NCI-H146 treated with DMSO at 0.1 percent for 48 hours (cell line): Measurements from ENCODE around the gene GAPVD1.
A peak's percentile ranks its signal among the peaks of the same experiment; 100 is the strongest.
"Not testable (repeated sequence)": the region's sequence is repeated elsewhere in the genome, so short reads cannot be mapped to it uniquely, and the experiment has no call there.

Experiments used
- DNase-seq: peaks from one replicate; lab custom pipeline; 2025; ENCODE audit not compliant: unreplicated experiment; lab: John Stamatoyannopoulos, UW

GAPVD1 gene

DNA sequence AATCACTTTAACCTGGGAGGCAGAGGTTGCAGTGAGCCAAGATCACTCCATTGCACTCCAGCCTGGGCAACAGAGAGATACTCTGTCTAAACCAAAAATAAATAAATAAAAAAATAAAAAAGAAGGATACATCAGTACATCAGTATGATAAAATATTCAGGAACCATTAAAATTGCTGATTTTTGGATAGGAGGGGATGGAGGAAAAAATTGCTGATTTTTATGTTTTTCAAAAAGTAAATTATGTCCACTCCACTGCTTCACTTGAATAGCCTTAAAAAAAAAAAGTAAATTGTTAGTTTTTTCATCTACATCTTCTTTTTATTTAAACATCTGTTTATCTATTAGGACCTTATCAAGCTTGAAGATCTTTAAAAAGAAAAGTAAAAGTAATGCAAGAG, 7.4 kb upstream of the GAPVD1 start:
- no peak for DNase-seq

DNA sequence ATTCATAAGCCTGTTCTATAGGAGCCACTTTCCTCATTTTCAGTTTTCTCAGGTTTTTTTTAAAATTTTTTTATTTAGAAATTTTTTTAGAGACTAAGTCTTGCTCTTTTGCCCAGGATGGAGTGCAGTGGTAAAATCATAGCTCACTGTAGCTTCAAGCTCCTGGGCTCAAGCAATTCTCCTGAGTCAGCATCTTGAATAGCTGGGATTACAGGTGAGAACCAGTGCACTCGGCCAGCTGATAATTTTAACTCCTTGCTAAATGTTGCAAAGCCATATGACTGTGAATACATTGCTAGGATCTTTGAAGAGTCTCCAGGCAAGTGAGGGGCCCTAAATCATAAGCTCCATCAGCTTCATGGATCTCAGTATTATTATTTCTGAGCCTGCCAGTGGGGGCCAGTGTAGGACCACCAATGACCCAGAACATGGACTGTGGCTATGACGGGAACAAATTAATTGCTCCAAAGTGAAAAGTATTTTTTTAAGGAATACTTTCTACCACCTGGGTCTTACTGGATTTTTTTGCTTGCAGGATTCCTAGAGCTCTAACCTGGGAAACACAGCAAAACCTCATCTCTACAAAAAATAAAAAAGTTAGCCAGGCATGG, 5.7 kb upstream of the GAPVD1 start:
- no peak for DNase-seq

DNA sequence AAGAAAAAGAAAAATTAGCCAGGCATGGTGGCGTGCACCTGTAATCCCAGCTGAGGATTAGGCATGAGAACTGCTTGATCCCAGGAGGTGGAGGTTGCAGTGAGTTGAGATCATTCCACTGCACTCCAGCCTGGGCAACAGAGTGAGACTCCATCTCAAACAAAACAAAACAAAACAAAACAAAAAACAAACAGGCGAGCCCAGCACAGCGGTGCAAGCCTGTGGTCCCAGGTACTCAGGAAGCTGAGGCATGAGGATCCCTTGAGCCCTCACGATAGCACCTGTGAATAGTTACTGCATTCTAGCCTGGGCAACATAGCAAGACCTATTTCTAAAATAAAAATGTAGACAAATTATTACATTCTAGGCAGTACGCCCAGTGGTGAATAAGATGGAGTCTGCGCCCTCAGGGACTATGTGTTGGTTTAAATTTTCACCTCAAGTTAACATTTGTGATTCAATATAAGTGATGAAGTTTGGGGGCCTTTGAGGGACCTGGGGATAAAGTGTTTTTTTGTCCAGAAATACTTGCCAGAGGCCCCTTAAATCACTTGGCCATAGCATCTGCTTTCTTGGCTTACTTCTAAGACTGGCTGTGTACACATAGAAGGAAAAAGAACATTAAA, 3.4 kb upstream of the GAPVD1 start:
- no peak for DNase-seq

DNA sequence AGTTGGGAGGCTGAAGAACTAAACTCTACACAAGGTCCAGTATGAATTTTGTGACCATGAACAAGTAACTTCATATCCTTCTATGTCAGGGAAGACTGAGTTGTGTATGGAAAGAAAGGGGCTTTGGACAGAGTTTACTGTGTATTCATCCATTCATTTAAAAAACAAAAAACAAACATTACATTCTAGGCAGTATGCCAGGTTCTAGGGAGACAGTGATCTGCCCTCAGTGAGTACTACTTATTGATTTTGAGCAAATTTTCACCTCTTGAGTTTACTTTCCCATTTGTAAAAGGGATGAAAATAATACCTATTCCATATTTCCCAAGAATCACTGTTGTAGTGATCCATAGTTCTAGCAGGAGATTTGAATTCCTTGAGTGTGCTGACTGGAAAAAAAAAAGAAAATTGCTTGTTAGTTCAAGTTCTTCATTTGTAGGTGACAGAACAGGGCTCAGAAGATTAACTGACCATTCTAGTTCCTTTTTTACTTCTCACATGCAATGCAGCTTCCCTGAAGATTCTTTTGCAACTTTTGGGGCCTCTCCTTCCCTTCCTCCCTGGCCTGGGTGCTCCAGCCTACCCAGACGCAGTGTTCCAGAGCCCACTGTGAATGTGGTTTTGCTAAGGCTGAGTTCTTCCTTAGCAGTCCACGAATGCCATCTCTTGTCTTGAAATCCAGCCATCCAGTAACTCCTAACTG, 2.6 kb upstream of the GAPVD1 start:
- DNase-seq = no peak

DNA sequence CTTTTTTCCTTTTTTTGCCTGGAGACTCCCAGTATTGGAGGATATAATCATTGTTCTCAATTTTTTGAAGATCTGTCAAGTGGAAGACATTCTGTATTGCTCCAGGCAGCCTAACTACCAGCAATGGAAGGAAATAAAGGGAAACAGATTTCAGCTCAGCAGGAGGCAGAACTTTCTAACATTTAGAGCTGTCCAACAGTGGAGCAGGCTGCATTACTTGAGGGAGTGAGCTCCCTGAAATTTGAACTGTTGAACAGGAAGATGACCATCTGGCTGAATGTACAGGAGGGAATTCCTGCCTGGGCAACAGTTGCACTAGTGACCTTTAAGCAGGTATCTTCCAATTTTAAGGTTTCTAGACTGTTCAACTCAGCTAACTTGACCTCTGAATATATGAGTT, 1.1 kb upstream of the GAPVD1 start:
- no peak for DNase-seq

DNA sequence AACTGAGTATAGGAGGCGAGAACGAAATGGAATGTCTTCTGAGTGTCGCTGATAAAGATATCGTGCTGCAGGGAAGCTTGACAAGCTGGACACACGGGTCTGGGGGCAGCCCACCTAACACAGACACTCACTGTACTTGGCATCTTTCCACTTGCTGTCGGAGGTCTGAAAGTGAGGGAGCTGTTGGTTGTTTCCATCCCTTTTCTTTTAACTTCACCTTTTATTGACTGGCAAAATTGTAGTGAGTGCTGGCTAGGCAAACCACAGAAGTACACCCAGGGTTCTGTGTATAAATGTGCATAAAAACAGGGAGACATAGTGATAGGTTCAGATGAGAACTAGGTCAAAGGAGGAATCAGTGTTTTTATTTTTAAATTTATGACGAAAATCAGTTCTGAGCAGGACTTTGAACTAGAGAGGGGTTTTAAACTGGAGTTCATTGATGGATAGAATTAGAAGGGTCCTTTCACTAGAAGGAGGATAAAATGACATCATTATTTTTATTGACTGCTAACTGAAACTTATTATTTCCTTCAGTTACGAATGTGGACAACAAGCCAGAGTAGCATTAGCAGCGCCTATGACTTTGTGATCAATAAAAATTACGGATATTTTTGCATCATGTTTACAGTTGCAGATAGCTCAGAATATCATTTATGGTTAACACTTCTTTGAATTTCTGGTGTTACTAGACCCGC, 817 bp downstream of the GAPVD1 start:
- DNase-seq = no peak

DNA sequence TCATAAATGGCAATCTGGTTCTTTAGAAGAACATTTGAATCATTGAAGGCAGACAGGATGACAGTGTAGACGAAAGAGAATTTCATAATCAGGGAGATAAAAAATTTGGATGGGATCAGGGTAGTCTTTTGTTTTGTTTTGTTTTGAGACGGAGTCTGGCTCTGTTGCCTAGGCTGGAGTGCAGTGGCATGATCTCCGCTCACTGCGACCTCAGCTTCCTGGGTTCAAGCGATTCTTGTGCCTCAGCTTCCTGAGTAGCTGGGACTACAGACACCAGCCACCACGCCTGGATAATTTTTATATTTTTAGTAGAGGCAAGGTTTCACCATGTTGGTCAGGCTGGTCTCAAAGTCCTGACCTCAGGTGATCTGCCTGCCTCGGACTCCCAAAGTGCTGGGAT, 2.4 kb downstream of the GAPVD1 start:
- DNase-seq = not testable (repeated sequence)

DNA sequence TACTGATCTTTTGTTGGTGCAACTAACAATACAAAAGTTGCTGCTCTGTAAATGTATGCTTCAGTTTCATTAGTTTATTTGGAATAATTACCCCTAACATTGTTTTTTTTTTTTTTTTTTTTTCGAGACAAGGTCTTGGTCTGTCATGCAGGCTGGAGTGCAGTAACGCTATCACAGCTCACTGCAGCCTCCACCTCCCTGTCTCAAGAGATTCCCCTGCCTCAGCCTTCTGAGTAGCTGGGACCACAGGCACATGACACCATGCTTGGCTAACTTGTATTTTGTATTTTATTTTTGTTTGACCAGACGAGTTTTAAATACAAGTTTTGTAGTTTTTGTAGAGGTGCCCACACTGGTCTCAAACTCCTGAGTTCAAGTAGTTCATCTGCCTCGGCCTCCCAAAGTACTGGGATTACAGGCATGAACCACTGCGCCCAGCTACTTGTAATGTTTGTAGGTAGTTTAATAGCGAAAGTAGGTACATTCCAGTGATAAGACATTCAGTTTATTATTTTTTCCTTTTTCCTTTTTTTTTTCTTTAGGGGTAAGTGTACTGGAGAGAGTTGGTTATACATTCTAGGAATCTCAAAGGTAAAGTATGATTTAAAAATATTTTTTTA, 6.9 kb downstream of the GAPVD1 start:
- no peak for DNase-seq

DNA sequence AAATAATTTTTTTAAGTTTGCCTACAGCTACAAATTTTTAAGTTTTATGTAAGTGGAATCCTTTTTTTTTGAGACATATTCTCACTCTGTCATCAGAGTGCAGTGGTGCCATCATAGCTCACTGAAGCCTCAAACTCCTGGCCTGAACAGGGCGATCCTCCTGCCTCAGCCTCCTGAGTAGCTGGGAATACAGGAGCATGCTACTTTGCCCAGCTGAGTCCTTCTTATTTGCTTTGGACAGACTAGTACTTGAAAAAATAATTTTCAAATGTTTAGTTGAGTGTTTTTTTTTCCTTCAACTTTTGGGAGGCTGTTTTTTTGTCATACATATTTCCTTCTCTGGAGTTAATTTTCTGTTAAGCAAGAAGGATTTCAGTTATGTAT, 7.4 kb downstream of the GAPVD1 start:
- DNase-seq = no peak

DNA sequence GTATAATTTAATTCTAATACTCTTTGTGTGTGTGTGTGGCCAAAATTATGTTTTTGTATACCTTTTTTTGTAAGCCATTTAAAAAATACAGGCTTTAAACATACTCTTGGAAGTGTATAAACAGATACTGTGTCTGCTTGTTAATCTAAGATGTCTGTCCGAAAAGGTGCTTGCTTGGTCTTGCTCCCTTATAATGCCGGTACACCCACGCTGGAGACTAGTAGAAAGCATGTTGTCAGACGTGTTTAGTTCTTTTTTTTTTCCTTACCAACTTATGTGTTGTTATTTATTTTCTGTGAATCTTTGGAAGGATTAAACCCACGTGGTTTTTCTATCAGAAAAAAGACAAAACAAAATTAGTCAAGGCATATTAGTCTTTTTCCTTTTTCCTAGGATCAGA, 9.5 kb downstream of the GAPVD1 start:
- DNase-seq = no peak

DNA sequence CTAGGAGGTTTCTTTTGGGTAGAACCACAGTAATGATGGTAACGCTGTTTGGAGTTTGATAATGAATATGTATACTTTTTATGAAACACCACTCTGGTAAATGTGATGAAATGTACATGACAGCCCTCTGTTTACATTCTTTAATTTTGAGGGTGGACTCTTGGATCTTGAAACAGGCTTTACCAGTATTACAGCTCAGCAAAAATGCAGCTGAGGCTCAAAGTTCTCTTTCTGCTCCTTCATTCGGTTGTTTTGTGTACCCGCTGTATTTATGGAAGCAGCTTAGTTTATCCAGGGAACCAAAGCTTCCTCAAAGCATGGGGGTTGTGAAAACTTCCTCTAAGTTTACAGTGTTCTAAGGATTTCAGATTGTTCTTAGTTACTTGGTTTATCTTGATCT, 11.1 kb downstream of the GAPVD1 start:
- no peak for DNase-seq

DNA sequence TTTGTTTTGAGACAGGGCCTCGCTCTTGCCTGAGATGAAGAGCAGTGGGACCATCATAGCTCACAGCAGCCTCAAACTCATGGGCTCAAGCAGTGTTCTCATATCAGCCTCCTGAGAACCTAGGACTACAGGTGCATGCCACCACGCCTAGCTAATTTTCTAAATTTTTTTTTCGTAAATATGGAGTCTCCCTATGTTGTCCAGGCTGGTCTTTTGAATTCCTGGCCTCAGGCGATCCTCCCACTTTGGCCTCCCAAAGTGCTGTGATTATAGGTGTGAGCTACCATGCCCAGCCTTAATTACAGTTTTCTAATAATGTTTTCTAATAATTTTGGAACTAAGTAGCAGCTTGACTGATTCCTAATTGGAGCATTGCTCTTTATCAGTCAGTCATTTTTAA, 15.1 kb downstream of the GAPVD1 start:
- DNase-seq = no peak

DNA sequence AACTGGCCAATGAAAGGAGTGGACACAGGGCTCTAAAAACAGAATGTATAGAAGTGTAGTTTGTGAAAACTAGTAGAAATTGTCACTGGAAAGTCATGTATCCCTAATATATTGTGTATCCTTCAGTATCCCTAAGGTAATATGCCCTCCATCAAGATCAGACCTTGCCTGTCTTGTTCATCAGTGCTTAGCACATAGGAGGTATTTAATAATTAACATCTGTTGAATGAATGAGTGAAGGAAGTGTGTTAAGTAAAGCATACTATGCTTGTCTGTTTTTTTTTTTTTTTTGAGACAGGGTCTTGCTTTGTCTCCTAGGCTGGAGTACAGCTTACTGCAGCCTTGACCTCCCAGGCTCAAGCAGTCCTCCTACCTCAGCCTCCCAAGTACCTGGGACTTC, 15.8 kb downstream of the GAPVD1 start:
- DNase-seq = no peak

DNA sequence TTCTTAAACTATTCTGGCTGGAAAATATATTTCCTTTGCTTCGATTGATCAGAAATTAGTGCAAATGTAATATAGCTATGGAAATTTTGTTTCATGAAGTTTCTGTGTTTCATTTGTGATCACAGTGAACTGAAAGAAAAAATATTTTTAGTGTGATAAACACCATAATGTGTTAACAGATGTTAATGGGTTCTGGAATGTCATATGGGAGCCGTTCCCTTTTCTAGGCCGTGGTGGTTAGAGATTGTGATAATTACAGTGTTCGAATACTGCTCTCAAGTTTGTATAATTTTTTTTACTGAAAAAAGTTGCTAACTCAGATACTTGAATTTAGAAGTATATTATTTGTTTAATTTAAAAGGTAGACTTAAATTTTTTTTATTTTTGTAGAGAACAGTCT, 19.3 kb downstream of the GAPVD1 start:
- no peak for DNase-seq

DNA sequence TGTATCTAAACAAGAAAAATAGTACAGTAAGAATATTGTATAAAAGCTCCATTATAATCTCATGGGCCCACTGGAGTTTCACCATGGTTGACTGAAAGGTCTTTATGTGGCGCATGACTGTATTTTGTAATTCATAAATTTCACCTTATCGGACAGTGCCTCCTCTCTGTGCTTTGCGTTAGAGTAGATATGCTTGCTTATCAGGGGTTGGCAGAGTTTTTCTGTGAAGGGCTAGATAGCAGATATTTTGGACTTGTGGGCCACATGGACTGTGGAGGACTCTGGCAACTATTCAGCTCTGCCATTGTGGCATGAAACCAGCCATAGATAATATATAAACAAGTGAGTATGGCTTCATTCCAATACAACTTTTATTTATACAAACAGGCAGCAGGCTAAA, 23.2 kb downstream of the GAPVD1 start:
- no peak for DNase-seq

DNA sequence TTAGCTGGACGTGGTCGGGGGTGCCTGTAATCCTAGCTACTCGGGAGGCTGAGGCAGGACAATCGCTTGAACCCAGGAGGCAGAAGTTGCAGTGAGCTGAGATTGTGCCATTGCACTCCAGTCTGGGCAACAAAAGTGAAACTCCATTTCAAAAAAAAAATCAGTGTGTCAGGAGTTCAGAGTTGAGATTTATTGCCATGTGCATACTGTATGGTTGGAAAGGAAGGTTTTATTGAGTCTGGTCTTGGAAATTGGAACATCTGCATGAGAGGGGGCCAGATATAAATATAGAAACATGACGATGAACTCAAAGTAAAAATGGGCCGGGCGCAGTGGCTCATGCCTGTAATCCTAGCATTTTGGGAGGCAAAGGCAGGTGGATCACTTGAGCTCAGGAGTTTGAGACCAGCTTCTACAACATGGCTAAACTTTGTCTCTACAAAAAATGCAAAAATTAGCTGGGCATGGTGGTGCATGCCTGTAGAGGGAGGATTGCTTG, 25.4 kb downstream of the GAPVD1 start:
- DNase-seq = not testable (repeated sequence)

DNA sequence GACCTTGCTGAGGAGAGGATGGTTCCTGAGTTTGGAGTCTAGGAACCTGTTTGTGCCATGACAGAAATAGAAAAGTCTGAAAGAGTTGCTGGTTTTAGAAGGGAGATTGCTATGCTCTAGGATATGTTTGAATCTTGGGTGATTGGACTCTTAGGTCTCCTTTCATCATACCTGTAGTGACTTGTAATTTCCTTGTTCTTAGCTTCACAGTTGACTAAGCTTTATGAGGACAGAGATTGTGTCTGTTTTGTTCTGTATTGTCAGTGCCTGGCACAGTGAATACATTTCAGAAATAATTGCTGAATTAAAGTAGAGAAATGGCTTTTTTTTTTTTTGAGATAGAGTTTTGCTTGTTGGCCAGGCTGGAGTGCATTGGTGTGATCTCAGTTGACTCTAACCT, 31.5 kb downstream of the GAPVD1 start:
- DNase-seq = no peak

DNA sequence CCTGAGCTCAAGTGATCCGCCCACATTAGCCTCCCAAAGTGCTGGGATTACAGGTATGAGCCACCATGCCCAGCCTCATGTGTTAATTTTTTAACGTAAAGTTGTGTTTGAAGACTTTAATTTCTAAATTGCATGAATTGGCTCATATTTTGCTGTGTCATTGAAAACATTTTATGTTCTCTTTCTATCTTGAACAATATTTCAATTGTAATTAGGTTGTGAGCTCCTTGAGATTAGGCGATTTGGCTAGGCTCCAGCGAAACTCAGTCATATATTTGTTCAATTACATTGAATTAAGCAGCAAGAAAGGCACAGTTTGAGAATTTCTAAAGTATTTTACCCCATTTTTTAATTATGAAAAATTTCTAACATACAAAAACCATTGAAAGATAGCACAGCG, 34.0 kb downstream of the GAPVD1 start:
- no peak for DNase-seq

DNA sequence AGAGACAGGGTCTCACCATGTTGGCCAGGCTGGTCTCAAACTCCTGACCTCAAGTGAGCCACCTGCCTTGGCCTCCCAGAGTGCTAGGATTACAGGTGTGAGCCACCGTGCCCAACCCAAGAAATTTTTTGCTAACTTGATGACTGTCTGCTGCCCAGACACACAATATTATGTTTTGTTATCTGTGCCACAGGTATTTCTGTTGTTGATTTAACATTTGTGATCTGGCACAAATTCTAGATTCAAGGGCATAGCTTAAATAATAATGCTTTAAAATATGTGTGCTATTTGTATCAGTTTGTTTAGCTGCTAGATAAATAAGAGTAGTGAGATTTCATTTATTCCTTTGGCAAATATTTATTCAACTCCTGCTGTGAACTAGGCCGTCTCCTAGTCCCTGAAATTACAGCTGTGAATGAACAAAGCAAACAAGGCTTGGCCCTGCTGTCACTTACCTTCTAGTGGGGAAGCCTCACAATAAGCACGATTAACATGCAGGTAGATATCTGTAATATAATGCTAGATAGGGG, 35.3 kb downstream of the GAPVD1 start:
- peak; percentile 95 for DNase-seq

DNA sequence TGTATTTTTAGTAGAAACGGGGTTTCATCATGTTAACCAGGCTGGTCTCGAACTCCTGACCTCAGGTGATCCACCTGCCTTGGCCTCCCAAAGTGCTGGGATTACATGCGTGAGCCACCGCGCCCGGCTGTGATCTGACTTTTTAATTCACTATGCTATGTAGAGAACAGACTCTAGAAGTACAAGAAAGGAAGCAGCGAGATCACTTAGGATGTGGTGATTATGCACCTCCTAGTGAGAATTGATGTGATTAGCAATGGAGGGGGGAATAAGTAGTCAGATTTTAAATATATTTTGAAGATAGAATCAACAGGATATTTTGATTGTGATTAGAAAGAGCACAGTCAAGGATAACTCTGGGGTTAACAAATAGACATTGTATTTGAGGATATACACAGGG, 36.3 kb downstream of the GAPVD1 start:
- no peak for DNase-seq

DNA sequence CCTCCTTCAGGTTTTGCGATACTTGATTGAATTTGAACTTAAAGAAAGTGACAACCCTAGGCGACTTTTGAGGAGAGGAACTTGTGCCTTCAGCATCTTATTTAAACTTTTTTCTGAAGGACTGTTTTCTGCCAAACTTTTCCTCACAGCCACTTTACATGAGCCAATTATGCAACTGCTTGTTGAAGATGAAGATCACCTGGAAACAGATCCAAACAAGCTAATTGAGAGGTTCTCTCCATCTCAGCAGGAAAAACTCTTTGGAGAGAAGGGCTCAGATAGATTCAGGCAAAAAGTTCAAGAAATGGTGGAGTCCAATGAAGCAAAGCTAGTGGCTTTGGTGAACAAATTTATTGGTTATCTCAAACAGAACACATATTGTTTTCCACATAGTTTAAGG, 40.6 kb downstream of the GAPVD1 start:
- no peak for DNase-seq
